Fibroblast of the conjunctiva (primary cell): ENCODE results near the gene ZNF682.
"Not testable (repeated sequence)": the region's sequence is repeated elsewhere in the genome, so short reads cannot be mapped to it uniquely, and the experiment has no call there.

Source experiments
- DNase-seq: peaks from one replicate; pipeline ENCODE4 v3.0.0-alpha.2; 2010; ENCODE audit warnings: low read depth

Gene ZNF682

GRCh38 chr19:19997656-19998268, 41.5 kb downstream of the ZNF682 start:
- no peak for DNase-seq

DNA sequence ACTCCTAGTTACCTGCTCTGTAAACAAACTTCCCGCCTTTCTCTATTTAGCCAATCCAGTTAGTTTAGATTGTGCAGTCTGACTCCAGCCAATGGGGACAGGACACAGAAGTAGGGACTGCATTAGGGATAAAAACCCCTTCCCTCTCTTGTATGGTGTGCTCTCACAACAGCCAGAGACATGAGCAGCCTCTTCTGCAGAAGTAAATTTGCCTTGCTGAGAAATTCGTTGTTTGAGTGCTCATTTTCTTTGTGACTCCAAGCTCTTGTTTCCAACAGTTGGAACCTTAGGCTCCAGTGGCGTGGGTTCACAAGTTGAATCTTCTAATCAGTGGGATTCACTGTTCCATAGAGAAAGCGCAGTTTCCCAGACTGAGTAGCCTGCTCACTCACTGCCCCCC, 72.4 kb downstream of the ZNF682 start:
- no peak for DNase-seq

DNA sequence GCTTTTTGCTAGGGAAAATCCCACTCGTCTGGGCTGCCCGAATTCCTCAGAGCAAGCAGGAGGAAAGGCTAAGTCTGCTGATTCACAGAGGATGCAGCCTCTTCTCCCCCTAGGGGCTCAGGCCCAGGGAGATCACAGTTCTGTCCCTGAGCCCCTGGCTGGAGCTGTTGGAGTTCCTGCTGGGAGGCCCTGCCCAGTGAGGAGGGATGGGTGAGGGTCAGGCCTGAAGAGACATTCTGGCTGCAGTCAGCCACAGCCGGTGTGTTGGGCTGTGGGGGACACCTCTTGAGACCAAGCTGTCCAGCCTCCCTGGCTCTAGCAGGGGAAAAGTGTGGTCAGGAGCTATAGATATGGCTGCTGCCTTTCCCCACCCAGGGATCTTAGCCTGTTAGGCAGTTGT, 73.2 kb downstream of the ZNF682 start:
- not testable (repeated sequence) for DNase-seq

- no peak for DNase-seq
Observed at GRCh38 chr19:19964416-19964815, 74.9 kb downstream of the ZNF682 start.

DNA sequence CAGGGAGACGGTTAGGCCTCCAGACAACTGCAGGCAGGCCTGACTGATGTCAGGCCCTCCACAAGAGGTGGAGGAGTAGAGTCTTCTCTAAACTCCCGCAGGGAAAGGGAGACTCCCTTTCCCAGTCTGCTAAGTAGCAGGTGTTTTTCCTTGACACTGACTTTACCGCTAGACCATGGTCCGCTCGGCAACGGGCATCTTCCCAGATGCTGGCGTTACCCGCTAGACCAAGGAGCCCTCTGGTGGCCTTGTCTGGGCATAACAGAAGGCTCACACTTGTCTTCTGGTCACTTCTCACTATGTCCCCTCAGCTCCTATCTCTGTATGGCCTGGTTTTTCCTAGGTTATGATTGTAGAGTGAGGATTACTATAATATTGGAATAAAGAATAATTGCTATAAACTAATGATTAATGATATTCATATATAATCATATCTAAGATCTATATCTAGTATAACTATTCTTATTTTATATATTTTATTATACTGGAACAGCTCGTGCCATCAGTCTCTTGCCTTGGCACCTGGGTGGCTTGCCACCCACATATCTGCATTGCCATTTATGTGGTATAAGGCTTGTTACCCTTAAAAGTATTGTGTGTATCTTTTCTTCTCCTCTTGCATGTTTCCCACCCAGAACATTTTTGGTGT, 80.0 kb downstream of the ZNF682 start:
- peak; percentile 28 for DNase-seq

- DNase-seq, result not testable (repeated sequence)
Observed at GRCh38 chr19:19957766-19958165, 81.5 kb downstream of the ZNF682 start.

- DNase-seq, result no peak
Observed at GRCh38 chr19:19956434-19957075, 82.8 kb downstream of the ZNF682 start.

DNA sequence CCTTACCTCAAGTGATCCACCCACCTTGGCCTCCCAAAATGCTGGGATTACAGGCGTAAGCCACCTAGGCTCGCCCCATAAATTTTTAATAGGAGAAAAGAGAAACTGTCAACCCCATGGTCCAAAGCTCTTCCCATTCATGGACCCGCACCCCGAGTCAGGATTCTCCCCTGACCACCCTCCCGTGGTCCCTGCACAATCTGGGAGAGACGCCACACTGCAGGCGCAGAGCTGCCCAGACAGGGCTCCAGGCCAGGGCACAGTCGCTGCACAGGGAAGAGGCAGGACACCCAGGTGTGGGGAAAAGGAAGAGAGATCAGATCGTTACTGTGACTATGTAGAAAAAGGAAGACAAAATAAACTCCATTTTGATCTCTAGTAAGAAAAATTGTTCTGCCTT, 84.1 kb downstream of the ZNF682 start:
- no peak for DNase-seq
